DMS53 treated with DMSO at 0.1 percent for 48 hours (cell line): Measurements from ENCODE around the gene NDUFS6.
"Not testable (repeated sequence)": the region's sequence is repeated elsewhere in the genome, so short reads cannot be mapped to it uniquely, and the experiment has no call there.

Experiments
- DNase-seq: peaks from one replicate; lab custom pipeline; 2025; ENCODE audit not compliant: unreplicated experiment; lab: John Stamatoyannopoulos, UW

Gene NDUFS6

DNA sequence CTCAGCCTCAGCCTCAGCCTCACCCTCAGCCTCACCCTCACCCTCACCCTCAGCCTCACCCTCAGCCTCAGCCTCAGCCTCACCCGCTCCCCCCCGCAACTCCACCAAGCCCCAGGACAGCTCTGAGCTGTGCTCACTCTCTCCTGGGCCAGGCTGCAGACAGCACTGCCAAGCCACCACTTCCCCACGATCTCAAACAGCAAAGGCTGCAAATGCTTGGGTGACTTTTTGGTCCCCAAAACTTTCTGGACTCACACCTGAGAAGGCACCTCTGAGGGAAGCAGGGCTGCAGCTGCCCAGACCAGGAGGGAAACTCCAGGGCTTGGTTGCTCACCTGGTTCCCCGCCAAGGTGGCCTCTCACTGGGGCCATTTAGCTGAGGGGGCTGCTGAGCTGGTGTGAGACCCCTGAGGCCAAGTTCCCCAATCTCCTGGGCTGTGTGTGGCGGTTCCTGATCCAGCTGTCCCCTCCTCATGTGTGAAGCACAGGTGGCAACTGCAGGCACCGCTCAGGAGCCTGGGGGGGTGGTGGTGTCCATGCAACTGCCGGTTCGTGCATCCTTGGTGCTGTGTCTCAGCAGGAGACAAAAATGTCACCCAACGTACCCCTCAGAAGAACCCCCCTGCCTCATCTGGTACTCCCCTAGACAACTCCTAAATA lies 19.4 kb upstream of the NDUFS6 start:
- no peak for DNase-seq

DNA sequence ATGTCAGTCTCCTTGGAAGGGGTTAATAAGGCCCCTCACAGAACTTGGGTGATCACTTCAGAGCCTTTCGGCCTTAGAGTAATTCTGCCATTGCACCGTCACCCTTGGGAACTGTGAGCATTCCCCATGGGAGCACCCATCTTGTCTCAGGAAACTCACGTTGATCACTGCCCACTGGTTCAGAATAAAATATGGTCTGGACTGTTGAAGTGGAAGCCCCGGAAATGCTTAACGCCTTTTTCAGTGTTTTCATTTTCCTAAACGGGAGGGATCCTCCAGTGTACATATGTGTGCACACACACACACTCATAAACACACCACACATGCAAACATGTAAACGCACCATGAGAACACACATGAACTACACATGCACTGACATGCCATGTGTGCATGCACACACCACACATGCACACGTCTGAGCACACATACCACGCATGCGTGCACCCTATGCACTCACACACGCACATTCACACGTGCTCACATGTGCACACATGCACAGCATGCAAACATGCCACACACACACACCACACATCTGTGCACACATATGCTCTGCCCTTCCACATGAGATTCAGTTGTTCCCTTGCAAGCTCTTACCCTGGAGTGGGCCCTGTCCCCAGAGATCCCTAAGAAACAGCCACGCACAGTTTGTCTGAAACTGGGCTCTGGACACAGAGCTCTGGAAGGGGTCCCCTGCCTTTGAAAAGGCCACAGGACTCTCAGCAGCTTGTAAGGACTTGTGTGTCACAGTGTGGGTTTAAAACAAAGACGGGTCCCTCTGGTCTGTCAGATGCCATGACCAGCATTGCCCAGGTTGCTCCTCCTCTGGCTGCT lies 18.6 kb upstream of the NDUFS6 start:
- DNase-seq: no peak

DNA sequence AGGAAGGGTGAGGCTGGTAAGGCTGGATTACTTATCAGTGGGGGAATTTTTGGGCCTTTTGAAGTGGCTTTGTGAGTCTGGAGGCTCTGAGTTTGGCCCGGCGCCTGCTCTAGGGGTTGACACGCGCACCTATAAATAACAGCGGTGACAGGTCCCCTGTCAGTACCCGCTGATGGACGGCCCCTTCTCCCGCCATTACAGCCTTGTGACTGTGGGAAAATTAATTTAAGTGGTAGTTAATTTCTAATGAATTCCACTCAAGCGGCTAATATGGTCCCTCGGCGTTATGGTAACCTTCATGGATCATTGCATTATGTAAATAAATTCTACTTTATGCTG lies 18.0 kb upstream of the NDUFS6 start:
- no peak for DNase-seq

DNA sequence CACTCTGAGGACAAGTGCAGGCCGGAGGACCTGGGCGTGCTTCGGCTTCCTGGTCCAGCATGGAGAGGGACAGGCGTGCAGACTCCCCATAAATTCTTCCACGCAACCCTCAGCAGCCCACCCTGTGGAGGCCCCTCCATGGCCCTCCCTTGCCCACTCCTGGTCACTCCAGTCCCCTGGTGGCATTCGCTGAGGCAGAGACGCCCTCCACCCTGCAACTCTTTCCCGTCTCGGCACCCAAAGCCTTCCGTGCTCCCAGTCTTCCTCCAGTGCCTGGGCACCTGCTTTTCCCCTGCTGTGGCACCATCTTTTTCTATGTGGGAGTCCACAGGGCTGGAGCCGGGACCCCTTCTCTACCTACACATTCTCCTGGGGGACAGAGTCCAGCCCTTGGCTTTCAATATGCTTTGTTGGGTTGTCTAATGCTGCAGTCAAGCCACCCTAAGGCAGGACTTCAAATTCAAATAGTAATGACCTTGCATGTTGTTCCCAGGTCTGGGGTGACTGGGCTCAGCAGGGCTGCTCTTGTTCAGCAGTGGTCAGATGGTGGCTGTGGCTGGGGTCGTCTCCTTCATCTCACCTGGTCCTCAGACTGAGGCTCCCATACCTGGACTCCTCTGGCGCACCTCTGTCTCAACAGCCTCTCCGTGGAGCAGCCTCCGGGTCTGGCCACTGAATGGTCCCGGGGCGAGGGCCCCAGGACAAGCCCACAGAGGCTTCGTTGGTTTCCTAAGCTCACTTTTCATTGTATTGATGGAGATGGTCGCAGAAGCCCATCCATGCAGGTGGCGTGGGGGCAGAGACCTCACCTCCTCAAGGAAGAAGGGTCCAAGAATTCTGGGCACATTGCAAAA lies 16.8 kb upstream of the NDUFS6 start:
- no peak for DNase-seq

DNA sequence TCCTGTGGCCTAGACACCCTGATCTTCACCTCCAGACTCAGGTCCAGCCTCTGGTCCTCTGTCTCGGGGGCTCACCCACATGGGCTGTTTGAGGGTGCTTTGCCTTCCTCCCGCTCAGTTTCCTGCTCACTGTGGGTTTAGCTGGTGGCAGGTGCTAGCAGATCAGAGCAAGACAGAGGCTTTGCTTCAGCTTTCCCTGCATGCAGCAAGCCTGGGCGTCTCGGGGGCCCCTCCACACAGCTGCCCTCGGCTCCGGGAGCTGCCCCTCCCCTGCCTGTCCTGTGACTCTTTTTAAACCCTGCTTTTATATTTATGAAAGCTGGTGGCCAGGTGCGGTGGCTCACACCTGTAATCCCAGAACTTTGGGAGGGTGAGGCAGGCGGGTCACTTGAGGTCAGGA lies 16.1 kb upstream of the NDUFS6 start:
- DNase-seq: no peak

DNA sequence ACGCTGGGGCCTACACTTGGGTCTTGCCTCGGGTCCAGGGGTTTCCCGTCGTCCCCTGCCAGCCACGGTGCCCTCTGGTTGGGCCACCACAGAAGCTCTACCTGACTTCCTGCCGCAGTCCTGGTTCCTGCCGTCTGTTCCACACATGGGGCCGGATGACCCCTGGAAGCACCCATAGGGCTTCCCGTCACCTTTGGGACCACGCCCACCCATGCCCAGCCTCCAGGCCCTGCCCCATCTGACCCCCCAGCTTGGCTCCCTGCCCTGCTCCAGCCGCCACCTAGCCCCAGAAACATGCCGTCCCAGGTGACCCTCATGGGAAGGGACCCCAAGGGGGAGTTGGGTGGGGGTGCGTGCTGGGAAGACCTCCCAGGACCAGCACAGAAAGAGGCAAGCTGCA lies 15.2 kb upstream of the NDUFS6 start:
- no peak for DNase-seq

DNA sequence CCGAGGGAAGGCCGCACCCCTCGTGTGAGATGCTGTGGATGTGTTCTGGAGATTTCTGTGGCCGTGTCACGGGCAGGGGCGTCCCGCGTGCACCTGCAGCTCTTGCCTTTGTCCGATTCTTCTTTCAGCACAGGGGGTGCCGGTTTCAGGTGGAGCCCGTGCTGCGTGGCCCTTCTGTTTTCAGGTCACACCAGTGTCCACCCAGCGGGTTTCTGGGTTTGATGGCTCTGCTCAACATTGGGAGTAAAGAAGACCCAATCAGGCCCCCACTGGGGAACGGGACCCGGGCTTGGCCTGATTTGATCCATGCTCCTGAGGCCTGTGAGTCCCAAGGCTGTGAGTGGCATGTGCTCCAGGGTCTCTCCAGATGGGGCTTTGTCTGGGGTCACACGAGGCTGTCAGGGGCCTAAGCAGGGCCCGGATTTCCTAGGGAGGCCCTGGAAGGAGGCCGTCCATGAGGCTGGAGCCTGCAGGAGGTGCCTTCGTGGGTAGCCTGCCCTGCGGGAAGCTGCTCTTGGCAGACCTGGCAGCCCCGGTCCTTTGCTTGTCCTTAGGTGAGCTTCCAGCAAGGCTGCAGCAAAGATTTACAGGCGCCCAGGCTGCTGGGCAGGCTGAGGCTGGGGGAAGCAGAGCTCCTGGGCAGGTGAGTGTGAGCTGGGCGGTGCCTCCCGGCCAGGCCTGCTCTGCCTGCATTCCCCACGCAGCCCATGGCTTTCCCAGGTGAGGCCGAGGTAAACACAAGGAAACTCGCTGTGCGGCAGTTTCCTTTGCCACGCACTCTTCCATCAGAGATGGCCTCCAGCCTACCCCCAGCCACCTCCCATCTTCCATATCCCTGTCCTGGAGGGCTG lies 14.4 kb upstream of the NDUFS6 start:
- DNase-seq: no peak

DNA sequence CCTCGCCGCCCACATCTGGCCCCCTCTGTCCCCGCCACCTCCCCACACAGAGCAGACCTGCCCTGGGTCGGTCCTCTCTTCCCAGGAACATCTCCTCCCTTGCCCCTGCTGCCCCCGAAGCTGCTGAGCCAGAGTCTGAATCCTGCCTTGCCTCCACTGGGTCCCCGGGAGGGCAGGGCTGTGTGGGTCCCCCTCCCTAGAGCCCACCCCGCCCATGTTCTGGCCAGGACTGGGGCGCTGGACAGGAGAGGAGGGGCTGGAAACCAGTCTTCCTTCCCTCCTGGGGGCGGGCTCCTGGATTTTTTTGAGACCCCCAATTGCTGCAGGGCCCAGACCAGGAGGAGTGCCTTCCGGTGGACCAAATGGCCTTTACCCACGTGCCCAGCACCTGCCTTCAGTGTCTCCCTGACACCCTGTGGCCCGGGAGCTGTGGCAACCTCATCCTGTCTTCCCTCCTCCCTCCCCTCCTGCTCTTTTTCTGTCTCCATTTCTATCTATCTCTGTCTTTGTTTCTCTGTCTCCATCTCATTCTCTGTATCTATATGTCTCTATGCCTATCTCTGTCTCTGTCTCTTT lies 13.6 kb upstream of the NDUFS6 start:
- DNase-seq: no peak

DNA sequence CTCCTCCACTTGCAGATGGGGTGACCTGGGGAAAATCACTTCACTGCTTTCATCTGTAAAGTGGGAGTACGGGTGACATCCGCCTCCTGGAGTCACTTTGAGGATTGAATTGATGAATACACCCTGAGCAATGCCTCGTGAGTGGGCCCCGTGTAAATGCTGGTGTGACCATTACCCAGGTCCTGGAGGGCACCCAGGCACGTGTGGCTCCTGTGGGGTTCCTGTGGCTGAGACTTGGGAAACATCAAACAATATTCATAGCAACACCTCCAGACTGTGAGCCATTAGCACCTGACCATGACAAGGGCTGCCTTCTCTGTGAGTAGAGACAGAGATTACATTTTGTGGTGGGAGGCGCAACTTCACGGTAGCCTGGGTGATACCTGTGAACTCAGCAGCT lies 13.0 kb upstream of the NDUFS6 start:
- no peak for DNase-seq

DNA sequence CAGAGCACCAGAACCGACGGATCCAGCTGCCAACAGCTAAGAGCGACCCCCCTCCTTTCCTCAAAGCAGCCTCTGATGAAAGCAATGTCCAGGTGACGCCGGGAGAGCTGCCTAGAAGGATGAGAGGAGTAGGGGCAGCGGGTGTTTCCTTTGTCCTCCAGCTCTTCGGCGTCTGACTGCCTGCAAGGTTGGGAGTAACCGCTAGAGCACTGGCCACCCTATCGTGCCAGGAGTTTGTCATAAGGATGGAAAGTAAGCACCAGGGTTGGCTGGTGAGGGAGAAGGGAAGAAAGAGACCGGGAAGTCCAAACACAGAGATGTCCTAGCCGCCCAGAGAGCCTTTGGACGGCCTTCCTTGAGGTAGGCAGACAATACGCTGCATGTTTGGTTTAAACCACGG lies 12.4 kb upstream of the NDUFS6 start:
- DNase-seq: no peak

DNA sequence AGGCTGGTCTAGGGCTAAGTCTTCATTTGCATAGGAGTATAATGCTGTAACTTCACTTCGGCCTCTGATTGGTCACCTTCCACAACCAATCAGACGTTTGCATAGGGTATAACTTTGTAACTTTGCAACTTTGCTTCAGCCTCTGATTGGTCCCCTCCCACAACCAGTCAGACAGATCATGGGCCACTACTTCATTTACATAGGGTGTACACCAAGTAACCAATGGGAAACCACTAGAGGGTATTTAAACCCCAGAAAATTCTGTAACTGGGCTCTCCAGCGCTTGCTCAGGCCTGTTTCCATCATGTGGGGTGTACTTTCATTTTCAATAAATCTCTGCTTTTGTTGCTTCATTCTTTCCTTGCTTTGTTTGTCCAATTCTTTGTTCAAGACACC lies 11.8 kb upstream of the NDUFS6 start:
- DNase-seq: not testable (repeated sequence)

DNA sequence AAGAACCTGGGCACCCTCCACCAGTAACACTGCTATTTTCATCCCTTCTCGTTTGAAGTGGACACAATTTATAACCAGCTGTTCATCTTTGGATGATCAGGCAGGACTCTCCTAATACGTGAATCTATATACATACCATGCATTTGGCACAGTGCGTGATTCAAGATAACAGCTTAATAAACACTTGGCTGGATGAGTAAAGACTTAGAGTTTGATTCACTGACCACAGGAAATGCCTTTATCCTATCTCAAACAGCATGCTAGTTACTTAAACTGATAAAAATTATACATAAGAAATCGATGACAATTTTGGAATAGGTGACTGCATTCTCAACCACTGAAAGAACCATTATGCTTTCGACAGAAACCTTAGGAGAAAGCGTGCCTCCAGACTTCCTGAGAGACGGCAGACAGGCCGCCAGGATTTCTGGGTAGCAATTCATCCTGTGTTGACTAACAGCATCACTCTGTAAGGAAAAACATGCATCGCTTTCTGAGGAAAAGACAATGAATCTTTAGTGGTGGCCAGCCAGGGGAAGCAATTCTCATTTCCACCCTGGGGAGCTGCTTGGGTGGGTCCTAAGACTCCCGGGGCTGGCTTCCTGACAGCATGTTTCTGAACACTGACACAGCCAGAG lies 11.3 kb upstream of the NDUFS6 start:
- no peak for DNase-seq

DNA sequence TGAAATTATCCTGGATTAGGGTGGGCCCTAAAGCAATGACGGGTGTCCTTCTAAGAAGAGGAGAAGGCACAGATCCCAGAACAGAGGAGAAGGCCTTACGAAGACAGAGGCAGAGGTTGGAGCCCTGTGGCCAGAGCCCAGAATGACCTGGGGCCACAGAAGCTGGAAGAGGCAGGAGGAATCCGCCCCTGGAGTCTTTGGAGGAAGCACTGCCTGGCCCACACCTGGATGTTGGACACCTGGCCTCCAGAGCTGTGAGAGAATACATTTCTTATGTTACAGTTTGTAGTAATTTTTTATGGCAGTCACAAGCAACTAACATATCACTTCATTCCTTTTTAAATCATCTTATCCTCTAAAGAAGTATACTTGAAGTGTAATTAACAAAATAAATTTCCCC lies 10.0 kb upstream of the NDUFS6 start:
- DNase-seq: no peak

DNA sequence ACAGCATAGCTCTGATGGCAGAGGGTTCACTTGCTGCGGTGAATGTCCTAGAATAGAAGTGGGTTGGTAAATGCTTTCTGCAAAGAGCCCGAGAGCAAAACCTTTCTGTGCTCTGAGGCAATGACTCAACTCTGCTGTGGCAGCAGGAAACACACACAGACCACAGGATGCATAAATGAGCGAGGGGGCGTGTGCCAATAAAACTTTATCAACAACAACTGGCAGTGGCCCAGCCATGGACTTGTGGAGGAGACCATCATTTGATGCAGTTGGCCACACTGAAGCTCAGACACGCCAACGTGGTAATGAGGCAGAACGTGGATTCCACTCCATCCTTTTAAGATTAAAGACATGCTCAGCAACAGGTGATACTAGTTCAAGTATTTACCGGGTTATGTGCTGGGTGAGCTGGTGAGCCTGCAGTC lies 8.4 kb upstream of the NDUFS6 start:
- DNase-seq: no peak

DNA sequence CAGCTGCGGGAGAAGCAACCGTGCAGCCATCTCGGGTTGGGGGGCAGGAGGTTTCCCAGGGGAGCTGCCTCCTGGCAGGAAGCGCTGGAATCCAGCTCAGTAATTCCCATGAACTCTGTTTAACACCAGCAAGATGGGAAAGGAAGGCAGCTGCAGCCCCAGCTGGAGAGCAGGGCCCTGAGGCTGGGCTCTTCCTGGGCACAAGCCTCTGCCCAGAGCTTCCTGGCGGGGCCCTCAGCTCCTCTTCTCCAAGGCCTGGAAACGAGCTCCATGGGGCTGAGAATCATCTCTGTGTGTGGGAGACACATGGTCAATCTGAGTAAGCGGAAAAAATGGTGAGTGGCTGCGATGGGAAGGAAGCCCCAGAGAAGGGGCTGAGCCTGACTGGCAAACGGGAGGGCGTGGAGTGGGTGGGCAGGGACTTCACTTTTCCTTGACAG lies 7.9 kb upstream of the NDUFS6 start:
- no peak for DNase-seq

DNA sequence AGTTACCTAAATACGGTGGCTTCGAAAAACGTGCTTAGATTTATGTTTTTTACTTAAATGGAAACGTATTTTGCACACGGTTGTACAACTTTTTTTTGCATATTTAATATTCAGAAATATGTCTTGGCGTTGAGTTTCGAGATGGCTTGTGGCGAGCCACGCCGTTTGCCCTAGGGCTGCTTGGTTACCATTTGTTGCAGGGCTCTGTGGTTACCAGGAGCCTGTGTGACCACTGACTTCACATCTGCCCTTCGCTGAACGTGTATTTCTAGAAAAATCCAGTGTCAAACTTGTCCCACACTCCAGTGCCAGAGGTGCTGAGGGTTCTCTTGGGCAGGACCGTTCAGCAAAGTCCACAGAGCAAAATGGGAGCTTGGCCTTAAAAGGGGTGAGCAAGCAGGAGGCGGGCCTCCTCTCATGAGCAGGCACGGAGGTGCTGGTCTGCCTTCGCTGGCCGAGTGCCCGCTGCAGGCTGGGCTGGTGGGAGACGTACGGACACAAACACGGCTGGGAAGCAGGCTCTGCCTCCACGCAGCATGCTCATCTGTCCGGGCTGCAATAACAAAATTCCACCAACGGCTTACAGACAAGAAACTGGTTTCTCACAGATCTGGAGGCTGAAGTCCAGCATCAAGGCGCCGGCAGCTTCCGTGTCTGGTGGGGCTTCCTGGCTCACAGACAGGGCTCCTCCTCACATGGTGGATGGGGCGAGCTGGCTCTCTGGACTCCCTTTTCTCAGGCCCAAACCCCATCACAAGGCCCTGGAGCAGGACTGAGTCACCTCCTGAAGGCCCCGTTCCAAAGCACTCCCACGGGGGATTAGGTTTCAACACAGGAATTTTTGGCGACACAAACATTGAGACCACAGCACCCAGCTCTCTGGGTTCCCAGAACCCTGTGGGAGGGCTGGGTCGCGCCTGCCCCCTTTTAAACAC lies 7.0 kb upstream of the NDUFS6 start:
- no peak for DNase-seq

DNA sequence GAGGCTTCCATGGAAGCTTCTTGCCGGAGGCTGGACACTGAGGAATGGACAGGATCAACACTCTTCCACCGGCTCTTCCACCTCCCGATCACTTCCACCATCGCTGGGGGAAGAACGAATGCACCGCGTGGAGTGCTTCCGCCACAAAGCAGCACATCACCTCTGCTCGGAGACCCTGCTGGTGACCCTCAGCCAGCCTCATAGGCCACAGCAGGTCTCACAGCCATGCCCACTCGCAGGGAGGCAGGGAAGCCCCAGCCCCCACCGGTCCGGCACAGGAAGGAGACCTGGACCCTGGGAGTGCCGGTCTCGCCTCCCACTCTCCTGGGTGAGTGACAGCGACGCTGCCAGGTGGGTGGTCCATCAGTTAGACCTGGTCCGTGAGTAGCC lies 6.3 kb upstream of the NDUFS6 start:
- DNase-seq: no peak

DNA sequence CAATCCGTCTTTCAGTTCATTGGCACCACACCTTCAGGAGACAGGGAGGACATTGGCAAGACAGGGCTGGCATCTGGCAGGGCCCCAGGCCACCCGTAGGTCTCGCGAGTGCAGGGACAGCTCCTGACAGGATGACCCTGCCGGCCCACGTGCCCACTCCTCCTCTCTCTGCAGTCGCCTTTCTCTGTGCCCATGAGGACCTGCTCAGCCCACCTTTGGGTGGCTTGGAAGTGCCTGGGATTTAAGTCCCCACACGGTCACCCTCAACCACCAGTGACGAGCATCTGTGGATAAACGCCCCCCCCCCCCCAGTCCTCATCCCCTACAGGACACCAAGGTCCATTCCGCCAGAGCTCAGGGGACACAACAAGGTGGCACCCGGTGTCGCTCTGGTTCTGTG lies 5.7 kb upstream of the NDUFS6 start:
- DNase-seq: no peak

DNA sequence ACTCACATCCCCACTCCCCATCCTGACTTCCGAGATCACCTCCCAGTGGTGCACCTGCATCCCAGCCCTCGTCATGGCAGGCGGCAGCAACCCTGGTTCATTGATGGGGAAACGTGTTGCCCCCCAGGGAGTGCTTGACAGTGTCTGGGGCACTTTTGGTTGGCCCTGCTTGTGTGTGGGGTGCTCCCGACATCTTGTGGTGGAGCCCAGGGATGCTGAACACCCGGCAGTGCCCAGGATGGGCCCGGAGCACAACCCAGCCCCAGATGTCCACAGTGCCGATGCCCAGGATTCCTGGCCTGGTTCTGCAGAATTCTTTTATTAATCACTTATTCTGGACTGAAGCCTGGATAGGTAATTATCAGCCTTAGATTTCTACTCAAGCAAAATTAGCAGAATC lies 5.3 kb upstream of the NDUFS6 start:
- DNase-seq: no peak
